Osteocyte (in vitro differentiated cells): ENCODE results near the gene TTLL8. TPM values are rescaled to one million over a fixed set of nuclear protein-coding genes. Genes with fewer than 3 reads are reported as not detected.

Experiments
- DNase-seq: peaks from one replicate; pipeline ENCODE4 v3.0.0; 2021; ENCODE audit warnings: mixed read lengths; ENCODE audit not compliant: unreplicated experiment; ENCODE audit errors: extremely low spot score
- H3K27ac Mint-ChIP-seq: one replicate; pipeline ENCODE4 v1.8.0; 2021; ENCODE audit warnings: mild to moderate bottlenecking, mixed read lengths; ENCODE audit not compliant: unreplicated experiment
- H3K27me3 Mint-ChIP-seq: one replicate; pipeline ENCODE4 v1.8.0; 2021; ENCODE audit warnings: mixed read lengths; ENCODE audit not compliant: unreplicated experiment
- H3K36me3 Mint-ChIP-seq: one replicate; pipeline ENCODE4 v1.8.0; 2021; ENCODE audit warnings: mixed read lengths; ENCODE audit not compliant: unreplicated experiment
- H3K4me1 Mint-ChIP-seq: one replicate; pipeline ENCODE4 v1.8.0; 2021; ENCODE audit warnings: mixed read lengths; ENCODE audit not compliant: unreplicated experiment
- H3K4me3 Mint-ChIP-seq: one replicate; pipeline ENCODE4 v1.8.0; 2021; ENCODE audit warnings: mild to moderate bottlenecking, moderate library complexity, mixed read lengths; ENCODE audit not compliant: unreplicated experiment
- H3K9me3 Mint-ChIP-seq: one replicate; pipeline ENCODE4 v1.8.0; 2021; ENCODE audit warnings: mixed read lengths; ENCODE audit not compliant: unreplicated experiment
- CTCF ChIP-seq: fragments of 200-600 bp; sonication (generic); IDR thresholded peaks from 2 replicates; pipeline ENCODE4 v1.5.0; 2021; ENCODE audit warnings: antibody characterized with exemption, mild to moderate bottlenecking, moderate library complexity
- total RNA-seq: library from RNA; stranded (reverse); gene quantifications from 2 replicates; pipeline ENCODE4 v1.2.1, GENCODE V29; 2021

Gene TTLL8
- total RNA-seq, 1 donor from 2014 or later, result not detected

GRCh38 chr22:50086526-50086925, 28.4 kb upstream of the TTLL8 start:
- Mint-ChIP-seq H3K4me1 (peaks cover 4% of the 10 kb centered on the region), H3K9me3 (no peaks in the 10 kb centered on the region), H3K27ac (no peak overlapping the region), H3K27me3 (peaks cover 12% of the 10 kb centered on the region), H3K36me3 (no peaks in the 10 kb centered on the region), H3K4me3 (no peak overlapping the region)
- DNase-seq, result no peak
- no peak for TF ChIP-seq CTCF

- TF ChIP-seq CTCF, result no peak
- Mint-ChIP-seq H3K4me1 (peaks cover 4% of the 10 kb centered on the region), H3K27ac (no peak within 1 kb of the TSS), H3K9me3 (no peaks in the 10 kb centered on the region), H3K36me3 (no peaks in the 10 kb centered on the region), H3K4me3 (no peak within 1 kb of the TSS), H3K27me3 (peaks cover 15% of the 10 kb centered on the region)
- DNase-seq, result no peak
Measured at GRCh38 chr22:50085211-50085972, 27.3 kb upstream of the TTLL8 start, which contains the start of gene MLC1. TSS of gene MLC1 (minus strand) at chr22:50085426. CDS start at chr22:50084902, 524 bp downstream.

GRCh38 chr22:50084614-50085021, 26.5 kb upstream of the TTLL8 start:
- no peaks in the 10 kb centered on the region for H3K36me3 Mint-ChIP-seq
- no peak for DNase-seq

GRCh38 chr22:50084080-50084477, 26.0 kb upstream of the TTLL8 start:
- no peaks in the 10 kb centered on the region for H3K9me3 Mint-ChIP-seq
- no peak overlapping the region for H3K27ac Mint-ChIP-seq
- no peak for DNase-seq
- TF ChIP-seq CTCF, result no peak
- H3K27me3 Mint-ChIP-seq, result peaks cover 21% of the 10 kb centered on the region
- H3K36me3 Mint-ChIP-seq, result no peaks in the 10 kb centered on the region
- H3K4me1 Mint-ChIP-seq, result peaks cover 4% of the 10 kb centered on the region
- no peak overlapping the region for H3K4me3 Mint-ChIP-seq

More at GRCh38 chr22:50084614-50085021, 26.5 kb upstream of the TTLL8 start:
- Mint-ChIP-seq H3K4me1 (peaks cover 4% of the 10 kb centered on the region), H3K27ac (no peak overlapping the region), H3K9me3 (no peaks in the 10 kb centered on the region), H3K27me3 (peaks cover 18% of the 10 kb centered on the region), H3K4me3 (no peak overlapping the region)
- no peak for TF ChIP-seq CTCF

- no peak overlapping the region for H3K27ac Mint-ChIP-seq
- H3K4me1 Mint-ChIP-seq, result peaks cover 4% of the 10 kb centered on the region
- no peak overlapping the region for H3K4me3 Mint-ChIP-seq
- no peak for TF ChIP-seq CTCF
- H3K27me3 Mint-ChIP-seq, result peaks cover 21% of the 10 kb centered on the region
- no peaks in the 10 kb centered on the region for H3K9me3 Mint-ChIP-seq
- no peak for DNase-seq
- no peaks in the 10 kb centered on the region for H3K36me3 Mint-ChIP-seq
Measured at GRCh38 chr22:50083462-50084079, 25.5 kb upstream of the TTLL8 start.
